GM18526 (cell line): ENCODE measurements around the gene ZMYND12.

ENCODE experiments used
- POLR2A ChIP-seq: IDR thresholded peaks from 3 replicates; pipeline ENCODE4 v1.6.1; 2011; ENCODE audit not compliant: insufficient read length; ENCODE audit errors: extremely low read depth

The ZMYND12 gene

DNA sequence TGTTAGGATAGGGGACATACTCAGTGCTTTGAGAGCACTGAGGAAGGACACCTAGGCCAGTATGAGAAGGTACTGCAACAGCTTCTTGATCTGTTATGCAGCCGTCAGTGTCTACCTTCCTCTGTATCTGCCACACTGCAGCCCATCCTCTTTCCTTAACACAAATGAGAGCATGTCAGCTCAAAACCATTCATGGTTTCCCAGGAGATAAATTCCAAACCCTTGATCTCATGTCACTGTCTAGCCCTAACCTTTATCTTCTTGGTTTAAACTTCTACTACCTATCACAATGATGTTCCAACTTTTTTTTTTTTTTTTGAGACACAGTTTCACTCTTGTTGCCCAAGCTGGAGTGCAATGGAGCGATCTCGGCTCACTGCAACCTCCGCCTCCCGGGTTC, 1.4 kb downstream of the ZMYND12 start:
- TF ChIP-seq POLR2A: no peak

DNA sequence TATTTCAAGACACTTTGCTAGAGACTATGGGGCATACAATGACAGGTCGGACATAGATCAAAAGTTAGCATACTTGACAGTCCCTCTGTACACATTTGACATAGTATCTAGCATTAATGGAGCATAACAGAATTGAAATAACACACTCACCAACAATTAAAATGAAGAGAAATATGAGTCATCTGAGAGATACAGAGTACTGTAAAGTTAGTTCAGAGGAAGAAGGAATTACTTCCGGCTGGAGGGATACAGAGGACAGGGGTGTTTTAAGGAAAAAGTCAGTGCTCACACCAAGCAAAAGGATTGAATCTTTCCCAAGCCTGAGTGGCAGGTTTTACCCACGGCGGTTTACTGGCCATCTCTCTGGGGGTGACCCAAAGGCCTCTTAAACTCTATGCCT, 2.4 kb downstream of the ZMYND12 start:
- TF ChIP-seq POLR2A: no peak

DNA sequence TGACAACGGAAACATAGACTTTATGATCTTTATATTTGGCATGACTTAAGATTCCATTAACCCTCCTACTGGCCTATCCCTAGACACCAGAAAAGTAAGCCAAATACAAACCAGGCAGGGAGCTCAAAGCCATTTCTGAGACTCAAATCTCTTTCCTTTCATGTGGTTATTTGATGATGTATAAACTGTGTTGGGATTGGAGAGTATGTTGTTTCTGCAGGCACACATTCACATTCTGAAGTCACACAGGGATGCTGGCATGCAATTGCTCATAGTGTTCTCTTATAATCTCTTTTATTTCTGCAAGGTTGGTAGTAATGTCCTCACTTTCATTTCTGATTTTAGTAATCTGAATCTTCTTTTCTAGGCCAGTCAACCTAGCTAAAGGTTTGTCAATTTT, 5.8 kb downstream of the ZMYND12 start:
- TF ChIP-seq POLR2A: no peak

DNA sequence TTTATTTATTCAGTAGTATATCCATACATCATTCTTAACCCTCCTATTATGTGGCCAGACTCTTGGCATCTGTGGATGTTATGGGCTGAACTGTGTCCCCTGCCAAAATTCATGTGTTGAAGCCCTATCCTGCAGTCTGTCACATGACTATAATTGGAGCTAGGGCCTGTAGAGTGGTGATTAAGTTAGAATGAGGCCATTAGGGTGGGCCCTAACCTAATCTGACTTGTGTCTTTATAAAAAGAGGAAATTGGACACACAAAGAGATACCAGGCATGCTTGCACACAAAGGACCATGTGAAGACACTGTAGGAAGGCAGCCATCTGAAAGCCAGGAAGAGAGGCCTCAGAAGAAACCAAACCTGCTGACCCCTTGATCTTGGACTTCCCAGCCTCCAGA, 6.6 kb downstream of the ZMYND12 start:
- no peak for TF ChIP-seq POLR2A

DNA sequence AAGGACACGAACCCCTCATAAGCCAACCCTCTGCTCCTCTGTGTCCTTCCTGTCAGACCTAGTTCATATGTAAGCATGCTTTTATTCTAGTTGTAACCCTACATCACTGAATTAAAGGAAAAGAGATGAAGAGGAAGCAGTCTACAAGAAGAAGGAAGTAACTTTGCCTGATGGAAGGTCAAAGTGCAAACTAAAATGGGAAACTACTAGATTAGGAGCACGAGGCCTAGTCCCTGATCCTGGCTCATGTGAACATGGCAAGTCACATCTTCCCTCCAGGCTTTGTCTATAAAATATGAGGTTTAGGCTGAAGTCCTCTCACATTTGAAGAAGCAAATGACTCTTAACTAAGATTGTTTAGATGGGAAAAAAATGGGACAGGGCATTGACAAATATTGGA, 13.2 kb downstream of the ZMYND12 start:
- TF ChIP-seq POLR2A: no peak

DNA sequence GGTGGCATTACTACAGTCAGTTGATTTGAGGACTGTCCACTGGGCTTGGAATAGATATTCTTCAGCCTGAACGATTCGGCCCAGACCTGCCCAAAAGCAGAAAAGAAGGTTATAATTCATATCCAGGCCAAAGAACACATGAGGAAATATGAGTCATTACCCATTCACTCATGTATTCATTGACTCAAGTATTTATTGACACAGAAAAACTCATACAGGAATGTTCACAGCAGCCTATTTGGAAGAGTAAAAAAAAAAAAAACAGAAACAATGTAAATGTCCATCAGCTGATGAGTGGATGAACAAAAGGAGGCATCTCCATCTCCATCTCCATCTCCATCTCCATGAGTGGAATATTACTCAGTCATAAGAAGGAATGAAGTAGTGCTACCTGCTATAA, 15.9 kb downstream of the ZMYND12 start:
- no peak for TF ChIP-seq POLR2A

DNA sequence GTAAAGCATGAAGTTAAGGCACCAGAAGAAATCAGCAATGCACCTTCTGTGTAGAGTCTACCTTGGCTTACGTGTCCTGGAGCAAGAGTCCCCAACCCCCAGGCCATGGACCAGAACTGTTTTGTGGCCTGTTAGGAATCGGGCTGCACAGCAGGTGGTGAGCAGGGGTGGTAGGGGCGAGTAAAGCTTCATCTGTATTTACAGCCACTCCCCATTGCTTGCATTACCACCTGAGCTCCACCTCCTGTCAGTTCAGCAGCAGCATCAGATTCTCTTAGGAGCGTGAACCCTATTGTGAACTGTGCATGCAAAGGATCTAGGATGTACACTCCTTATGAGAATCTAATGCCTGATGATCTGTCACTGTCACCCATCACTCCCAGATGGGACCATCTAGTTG, 21.5 kb downstream of the ZMYND12 start:
- no peak for TF ChIP-seq POLR2A

DNA sequence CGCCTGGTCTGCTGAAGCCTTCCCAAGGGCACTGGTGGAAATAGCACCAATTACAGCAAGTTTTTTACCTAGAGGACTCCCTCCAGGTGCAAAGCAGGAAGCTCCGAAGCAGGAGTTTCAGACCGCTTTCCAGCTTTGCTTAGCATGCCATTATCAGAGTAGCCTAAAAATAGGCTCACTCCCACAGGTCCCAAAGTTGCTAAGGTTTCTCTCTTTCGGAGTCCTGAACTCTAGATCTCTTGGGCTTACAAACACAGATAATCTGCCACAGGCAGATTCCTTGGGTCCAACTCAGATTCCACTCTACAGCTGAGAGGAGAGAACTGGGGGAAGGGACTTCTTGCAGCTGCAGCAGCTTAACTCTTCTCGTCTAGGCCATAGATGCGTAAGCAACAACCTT, 22.5 kb downstream of the ZMYND12 start:
- no peak for TF ChIP-seq POLR2A

DNA sequence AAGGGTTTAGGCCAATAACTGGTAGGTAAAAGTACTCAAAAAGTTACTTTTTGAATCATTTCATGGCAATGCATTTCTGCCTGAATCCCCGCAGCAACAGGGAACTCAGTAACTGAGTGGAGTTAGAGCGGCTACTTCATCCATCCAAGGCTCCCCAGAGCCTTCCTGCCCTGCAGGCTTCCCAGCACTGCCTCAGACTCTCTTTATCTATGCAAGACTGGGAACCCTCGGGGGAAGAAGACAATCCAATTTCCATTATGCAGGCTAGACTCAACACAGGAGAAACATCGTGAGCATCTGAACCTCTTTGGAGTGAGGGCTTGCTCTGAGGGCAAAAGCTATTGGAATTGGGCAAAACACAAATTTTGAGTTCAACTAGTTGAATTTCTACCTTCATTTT, 23.1 kb downstream of the ZMYND12 start:
- TF ChIP-seq POLR2A: no peak

DNA sequence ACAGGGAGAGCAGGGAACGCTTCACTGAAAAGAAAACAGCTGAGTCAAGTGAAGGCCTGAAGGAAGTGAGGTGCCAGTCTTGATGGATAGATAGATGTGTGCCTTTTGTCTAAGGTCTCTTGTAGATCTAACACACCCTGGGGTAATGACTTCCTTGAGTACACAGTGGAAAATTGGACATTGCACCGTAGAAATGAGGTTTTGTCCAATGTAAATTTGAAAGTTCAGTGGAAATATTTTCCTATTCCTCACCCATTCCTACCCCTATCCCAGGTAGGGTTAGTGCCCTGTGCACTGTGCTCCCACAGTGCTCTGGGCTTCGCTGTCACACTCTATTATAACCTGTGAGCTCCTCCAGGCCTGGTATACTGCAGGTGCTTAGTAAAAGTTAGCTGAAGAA, 24.3 kb downstream of the ZMYND12 start:
- TF ChIP-seq POLR2A: no peak

DNA sequence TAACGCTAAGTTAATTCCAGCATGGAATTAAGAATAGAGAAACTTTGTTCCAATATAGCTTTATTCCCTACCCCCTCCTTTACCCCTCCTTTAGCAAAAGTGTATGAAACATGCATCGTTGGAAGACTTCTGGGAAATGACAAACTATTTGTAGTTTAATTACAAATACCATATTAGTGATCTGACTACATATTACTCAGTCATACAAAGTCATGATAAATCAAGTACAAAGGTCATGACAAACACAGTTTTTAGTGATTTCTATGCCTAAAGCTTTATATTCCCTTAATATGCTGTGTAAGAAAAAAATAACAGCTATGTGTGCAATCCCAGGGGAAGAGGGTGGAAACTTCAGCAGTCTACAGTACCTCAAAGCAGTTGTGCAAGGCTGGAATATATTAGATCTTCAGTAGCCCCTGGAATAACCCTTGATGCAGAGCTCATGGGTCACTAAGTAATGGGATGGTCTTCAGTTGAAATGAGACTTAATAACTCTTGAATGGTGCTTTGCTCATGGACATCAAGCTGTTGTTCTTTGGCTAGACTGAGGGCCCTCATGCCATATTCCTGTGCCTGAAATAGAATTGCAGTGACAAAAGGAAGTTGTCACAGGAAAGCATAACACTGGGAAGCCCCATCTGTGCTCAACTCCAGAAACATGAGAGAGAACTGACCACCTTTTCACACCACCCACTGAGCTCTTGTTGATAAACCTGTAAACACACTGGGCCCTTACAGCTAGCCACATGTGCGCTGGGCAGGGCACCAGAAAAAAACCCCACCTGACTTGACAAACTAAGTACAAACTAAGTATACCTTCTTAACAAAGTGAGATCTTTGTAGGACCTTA, 25.3 kb downstream of the ZMYND12 start:
- no peak for TF ChIP-seq POLR2A

DNA sequence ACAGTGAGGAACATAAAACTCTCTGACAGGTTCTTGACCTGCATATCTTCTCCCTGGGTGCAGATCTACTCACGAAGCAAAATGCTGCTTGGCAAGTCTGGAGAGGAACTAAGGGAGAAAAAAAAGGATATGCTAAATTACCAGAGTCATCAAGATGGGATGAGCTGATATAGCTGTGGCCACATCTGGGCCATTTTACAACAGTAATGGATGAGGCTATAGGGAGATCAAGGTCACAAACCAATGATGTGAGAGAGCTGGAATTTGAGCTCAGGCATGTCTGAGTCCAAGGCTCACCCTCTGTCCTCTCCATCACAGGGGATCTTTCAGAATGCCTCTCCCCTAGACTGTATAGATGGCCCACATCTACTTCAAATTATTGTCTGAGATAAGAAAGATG, 26.2 kb downstream of the ZMYND12 start:
- TF ChIP-seq POLR2A: no peak

DNA sequence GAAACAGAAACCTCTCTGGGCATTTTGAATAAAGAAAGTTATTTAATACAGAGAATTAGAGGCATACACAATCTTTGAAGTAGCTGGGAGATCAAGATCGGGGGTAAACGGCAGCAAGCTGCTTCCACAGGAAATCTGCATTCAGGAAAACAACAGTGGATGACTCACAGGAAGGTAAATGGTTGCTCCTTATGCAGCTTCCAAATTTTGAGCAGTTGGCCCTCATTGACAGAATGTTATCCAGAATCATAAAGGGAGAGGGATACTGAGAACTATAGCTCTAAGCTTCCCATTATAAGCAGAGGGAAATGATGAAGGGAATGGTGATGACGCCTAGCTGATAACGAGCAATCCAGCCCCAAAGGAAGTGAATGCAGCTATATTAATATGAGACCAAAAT, 28.6 kb downstream of the ZMYND12 start:
- TF ChIP-seq POLR2A: no peak

DNA sequence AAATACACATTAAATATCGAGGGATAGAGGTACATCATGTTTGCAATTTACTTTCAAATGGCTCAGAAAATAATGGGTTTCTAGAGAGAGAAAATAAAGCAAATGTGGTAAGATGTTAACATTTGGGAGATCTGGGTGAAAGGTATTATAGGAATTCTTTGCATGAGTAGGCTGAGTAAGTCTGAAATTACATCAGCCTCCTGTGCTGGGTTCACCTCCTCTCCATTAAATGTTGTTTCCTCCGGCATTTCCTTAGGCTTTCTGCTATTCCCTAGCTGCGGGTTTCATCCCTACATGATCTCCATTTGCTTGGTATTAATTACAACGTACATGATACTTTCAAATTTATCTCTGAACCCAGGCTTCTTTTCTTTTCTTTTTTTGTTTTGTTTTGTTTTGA, 31.6 kb downstream of the ZMYND12 start:
- TF ChIP-seq POLR2A: no peak

DNA sequence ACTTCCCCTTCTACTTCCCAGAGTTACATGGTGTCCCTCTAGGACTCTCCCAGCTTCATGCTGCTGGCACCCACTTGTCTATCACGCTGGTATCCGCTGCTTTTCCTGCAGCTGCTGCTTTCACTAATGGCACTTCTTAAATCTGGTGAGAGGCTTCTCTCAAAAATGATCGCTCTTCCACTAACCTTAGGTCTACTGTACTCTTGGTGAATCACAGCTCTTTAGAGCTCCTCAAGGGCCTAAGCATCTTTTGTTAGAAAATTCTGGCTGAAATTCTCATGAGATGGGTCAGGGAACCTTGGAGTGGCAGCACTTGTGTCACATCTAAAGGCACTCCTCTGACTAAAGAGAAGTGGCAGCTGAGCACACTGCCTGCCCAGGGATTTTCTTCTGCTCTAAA, 32.1 kb downstream of the ZMYND12 start:
- no peak for TF ChIP-seq POLR2A

DNA sequence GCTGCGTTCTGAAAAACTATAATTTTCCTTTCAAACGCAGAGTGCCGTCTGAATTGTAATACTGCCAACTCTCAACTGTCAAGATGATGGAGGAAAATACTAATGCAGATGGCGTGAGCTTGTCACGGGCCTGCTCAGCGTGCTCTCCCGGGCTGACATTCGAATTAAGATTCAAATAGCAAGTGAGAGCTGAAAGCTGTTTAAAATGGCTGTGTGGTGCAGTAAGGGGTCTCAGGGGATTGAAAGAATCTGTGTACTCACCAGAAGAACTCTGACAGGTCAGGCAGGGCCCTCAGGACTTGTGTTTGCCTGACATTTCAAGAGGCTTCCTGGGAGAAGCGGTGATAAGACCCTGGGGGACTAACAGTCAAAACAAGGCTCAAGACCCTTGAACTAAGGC, 33.1 kb downstream of the ZMYND12 start:
- TF ChIP-seq POLR2A: no peak

DNA sequence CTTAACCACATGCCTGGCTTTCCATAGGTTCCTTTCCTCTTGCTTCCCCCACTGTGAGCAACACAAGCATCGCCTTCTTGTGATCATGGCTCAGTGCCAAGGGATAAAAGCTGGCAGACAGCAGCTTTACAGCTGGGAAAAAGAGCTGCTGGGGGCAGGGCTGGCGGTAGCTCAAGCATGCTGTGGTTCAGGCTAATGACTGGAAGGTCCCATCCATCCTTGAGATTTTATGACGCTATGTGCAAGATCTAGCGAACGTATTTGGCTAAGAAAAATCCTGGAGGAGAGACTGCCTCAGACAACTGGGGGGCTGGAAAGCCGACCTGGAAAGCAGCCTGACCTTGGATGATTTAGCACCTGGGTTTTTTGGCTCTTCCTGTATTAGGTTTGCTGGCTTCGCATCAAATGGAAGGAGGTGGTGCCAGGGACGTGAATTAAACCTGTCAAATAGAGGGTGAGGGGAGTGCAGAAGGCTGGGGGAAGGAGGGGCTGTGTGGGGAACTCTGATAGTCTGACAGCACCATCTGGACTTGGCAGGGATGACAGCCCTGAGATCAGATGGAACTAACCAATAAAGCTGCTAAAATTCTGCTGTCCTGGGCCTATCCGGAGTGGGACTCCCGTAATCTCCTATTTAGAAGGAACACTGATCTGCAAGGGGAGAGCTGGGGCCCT, 34.8 kb downstream of the ZMYND12 start:
- TF ChIP-seq POLR2A: no peak
